ENCODE results near the gene SFXN1. TPM values are rescaled to one million over a fixed set of nuclear protein-coding genes. Genes with fewer than 3 reads are reported as not detected.

SFXN1 gene
- total and polyA plus RNA-seq, 9 of the 15 experiments (the other 6 are each of a cell fraction or from before 2014, with no cell fraction given), result 31.8 to 261 (median 113) TPM

GRCh38 chr5:175479125-175479881 is 943 bp downstream of the SFXN1 start:
- peak overlapping the region; percentile 93 for H3K27ac ChIP-seq (ENCODE audit: extremely low read depth, low read depth, low read length)
- intact Hi-C loops (cut with micrococcal nuclease), result no loop called here
- CTCF ChIA-PET (ENCODE audit: low intra/inter-chr PET ratio), result no interaction called here
- TF ChIP-seq HOMEZ (CRISPR knock-in tag; IDR thresholded peaks at IDR 0.05) (no peak), TAF9B (IDR thresholded peaks at IDR 0.05; ENCODE audit: partially characterized antibody) (peak; percentile 45), PREB (CRISPR knock-in tag; IDR thresholded peaks at IDR 0.05) (no peak), MYC (IDR thresholded peaks at IDR 0.05; ENCODE audit: low read depth, low read length) (no peak), MYC (CRISPR knock-in tag; IDR thresholded peaks at IDR 0.05; ENCODE audit: borderline replicate concordance, low read depth) (no peak), CHD2 (IDR thresholded peaks at IDR 0.05; ENCODE audit: low read depth, low read length) (no peak), POU5F1 (IDR thresholded peaks at IDR 0.05; ENCODE audit: borderline replicate concordance, low read depth, low read length, partially characterized antibody) (no peak), CTCF (IDR thresholded peaks at IDR 0.05 in 2 of 3, conservative IDR thresholded peaks at IDR 0.05 in 1 of 3; ENCODE audit: insufficient read depth in 2 of 3, low read depth in 1 of 3, low read length in 3 of 3) (no peak), GATA2 (CRISPR knock-in tag; IDR thresholded peaks at IDR 0.05) (no peak), ZEB2 (IDR thresholded peaks at IDR 0.05) (no peak), EZH2 (IDR thresholded peaks at IDR 0.05; ENCODE audit: borderline replicate concordance, low read depth, low read length) (no peak), CHD1 (IDR thresholded peaks at IDR 0.05; ENCODE audit: low read length) (peak; percentile 86), ETS1 (conservative IDR thresholded peaks at IDR 0.05; ENCODE audit: control insufficient read depth, low read depth, low read length) (no peak), ZNF165 (CRISPR knock-in tag; IDR thresholded peaks at IDR 0.05; ENCODE audit: borderline replicate concordance) (no peak), ZNF57 (CRISPR knock-in tag; IDR thresholded peaks at IDR 0.05) (no peak), ZKSCAN8 (CRISPR knock-in tag; IDR thresholded peaks at IDR 0.05) (no peak), ZNF232 (CRISPR knock-in tag; IDR thresholded peaks at IDR 0.05) (no peak)

More at GRCh38 chr5:175479125-175479881, 943 bp downstream of the SFXN1 start:
- Histone ChIP-seq H3K9ac (ENCODE audit: insufficient read depth in 1 of 2, low read depth in 2 of 2, low read length in 2 of 2) (peak overlapping the region; percentile 98), H3K4me1 (replicated peaks in 1 of 2; ENCODE audit: control insufficient read depth in 2 of 2, insufficient read depth in 2 of 2, low read length in 2 of 2) (peaks cover 9 to 20% of the 10 kb centered on the region in 2 experiments; a peak in 4 of 5 replicates), H3K4me2 (ENCODE audit: insufficient read depth, low read length) (peak overlapping the region; percentile 99), H3K79me2 (ENCODE audit: control insufficient read depth, insufficient read depth, low read length) (peaks cover 59% of the 10 kb centered on the region), H3K27me3 (ENCODE audit: control insufficient read depth in 2 of 2, insufficient read depth in 2 of 2, low read length in 2 of 2) (peaks cover 16 to 20% of the 10 kb centered on the region in 2 experiments), H3K9me1 (ENCODE audit: control insufficient read depth, insufficient read depth, low read length) (no peaks in the 10 kb centered on the region), H3K36me3 (ENCODE audit: control insufficient read depth, insufficient read depth, low read length) (peaks cover 40% of the 10 kb centered on the region), H2AFZ (ENCODE audit: low read depth, low read length) (peak overlapping the region; percentile 86), H3K4me3 (peak overlapping the region; percentile 88), H3K9me3 (replicated peaks; ENCODE audit: control insufficient read depth, insufficient read depth, low read depth, low read length) (no peaks in the 10 kb centered on the region), H4K20me1 (replicated peaks; ENCODE audit: control insufficient read depth, insufficient read depth, low read length) (peaks cover 21% of the 10 kb centered on the region)
- in situ Hi-C loops (cut with MboI), result no loop called here
- FAIRE-seq (peak; percentile 52), DNase-seq (ENCODE audit: extremely low read depth in 1 of 4, low spot score in 3 of 4) (peak in 2 of 4 experiments; percentile 24 to 25), ATAC-seq (peak; percentile 57)
- TSS peak; percentile 49 for BruUV-seq (replicated peaks)
- 5% methylated on average over 13 of the region's 13 CpGs for WGBS (ENCODE audit: insufficient coverage, low coverage, missing lambda C conversion rate)
- POLR2A ChIA-PET, result interaction anchor here (0.9 to 4.2 kb wide), 4 partner anchors 11 to 574 kb away, joined by 3 to 24 read pairs (median 6); no protein-coding TSS in a partner anchor

Data from K562 (cell line).